ENCODE measurements around the gene LY9.

DNA sequence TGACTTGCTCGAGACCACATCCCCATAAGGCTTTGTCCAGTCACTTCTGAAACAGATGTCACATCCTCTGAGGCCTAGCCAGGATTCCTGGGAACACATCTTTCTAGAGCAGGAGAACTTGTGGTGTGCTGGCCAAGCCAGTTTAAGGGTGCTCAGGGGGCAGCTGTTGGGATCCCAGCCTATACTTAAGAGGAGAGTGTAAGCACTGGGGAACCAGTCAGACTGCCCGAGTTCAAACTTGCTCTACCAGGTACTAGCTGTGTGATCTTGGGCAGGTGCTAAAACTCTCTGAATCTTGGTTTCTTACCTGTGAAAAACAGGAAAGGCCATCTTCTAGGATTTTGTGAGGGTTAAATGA lies 15.6 kb upstream of the LY9 start:
- TF ChIP-seq, protein P1, sequence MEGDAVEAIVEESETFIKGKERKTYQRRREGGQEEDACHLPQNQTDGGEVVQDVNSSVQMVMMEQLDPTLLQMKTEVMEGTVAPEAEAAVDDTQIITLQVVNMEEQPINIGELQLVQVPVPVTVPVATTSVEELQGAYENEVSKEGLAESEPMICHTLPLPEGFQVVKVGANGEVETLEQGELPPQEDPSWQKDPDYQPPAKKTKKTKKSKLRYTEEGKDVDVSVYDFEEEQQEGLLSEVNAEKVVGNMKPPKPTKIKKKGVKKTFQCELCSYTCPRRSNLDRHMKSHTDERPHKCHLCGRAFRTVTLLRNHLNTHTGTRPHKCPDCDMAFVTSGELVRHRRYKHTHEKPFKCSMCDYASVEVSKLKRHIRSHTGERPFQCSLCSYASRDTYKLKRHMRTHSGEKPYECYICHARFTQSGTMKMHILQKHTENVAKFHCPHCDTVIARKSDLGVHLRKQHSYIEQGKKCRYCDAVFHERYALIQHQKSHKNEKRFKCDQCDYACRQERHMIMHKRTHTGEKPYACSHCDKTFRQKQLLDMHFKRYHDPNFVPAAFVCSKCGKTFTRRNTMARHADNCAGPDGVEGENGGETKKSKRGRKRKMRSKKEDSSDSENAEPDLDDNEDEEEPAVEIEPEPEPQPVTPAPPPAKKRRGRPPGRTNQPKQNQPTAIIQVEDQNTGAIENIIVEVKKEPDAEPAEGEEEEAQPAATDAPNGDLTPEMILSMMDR (IDR thresholded peaks at IDR 0.05) = no peak
- TF ChIP-seq POLR2A (IDR thresholded peaks at IDR 0.05) (no peak), EP300 (IDR thresholded peaks at IDR 0.05) (no peak)

Measured in ovary (tissue), 3 donors.